Activated naive CD8-positive, alpha-beta T cell treated with anti-CD3 and anti-CD28 coated beads, Interleukin-2, amount 10 ng/mL, durations not matched to agents 7 days and 5 days (primary cell): ENCODE measurements around the gene ERG28. TPM values are rescaled to one million over a fixed set of nuclear protein-coding genes. Genes with fewer than 3 reads are reported as not detected.

Experiments used
- ATAC-seq: fragments of 150-1000 bp; cut with Tn5 transposase; one replicate; pipeline ENCODE4 v1.10.0; 2021; ENCODE audit warnings: low read depth, moderate library complexity
- POLR2A ChIA-PET: fragments of 350-600 bp; sonication (Branson Sonifier 250); formaldehyde crosslinking; loops from one replicate; lab custom pipeline; 2021; ENCODE audit warnings: antibody characterized with exemption; lab: Charles Lee
- DNase-seq: peaks from one replicate; pipeline ENCODE4 v3.0.0; 2021
- H3K27ac Mint-ChIP-seq: one replicate; pipeline ENCODE4 v1.8.0; 2022; ENCODE audit warnings: mild to moderate bottlenecking, mixed read lengths
- H3K27me3 Mint-ChIP-seq: one replicate; pipeline ENCODE4 v1.8.0; 2022; ENCODE audit warnings: mild to moderate bottlenecking, moderate library complexity, mixed read lengths
- H3K36me3 Mint-ChIP-seq: one replicate; pipeline ENCODE4 v1.8.0; 2021; ENCODE audit warnings: mild to moderate bottlenecking, mixed read lengths
- H3K4me1 Mint-ChIP-seq: one replicate; pipeline ENCODE4 v1.8.0; 2021; ENCODE audit warnings: mixed read lengths
- H3K4me3 Mint-ChIP-seq: one replicate; pipeline ENCODE4 v1.8.0; 2022; ENCODE audit warnings: mild to moderate bottlenecking, moderate library complexity, mixed read lengths
- H3K9me3 Mint-ChIP-seq: one replicate; pipeline ENCODE4 v1.8.0; 2021; ENCODE audit warnings: mixed read lengths
- total RNA-seq, 2 experiments: library from RNA; stranded (reverse); gene quantifications; one replicate each; pipeline ENCODE4 v1.2.3, GENCODE V29; 2021

Gene ERG28
- total RNA-seq, 2 experiments from 2014 or later, result 16.0 to 16.5 TPM

DNA sequence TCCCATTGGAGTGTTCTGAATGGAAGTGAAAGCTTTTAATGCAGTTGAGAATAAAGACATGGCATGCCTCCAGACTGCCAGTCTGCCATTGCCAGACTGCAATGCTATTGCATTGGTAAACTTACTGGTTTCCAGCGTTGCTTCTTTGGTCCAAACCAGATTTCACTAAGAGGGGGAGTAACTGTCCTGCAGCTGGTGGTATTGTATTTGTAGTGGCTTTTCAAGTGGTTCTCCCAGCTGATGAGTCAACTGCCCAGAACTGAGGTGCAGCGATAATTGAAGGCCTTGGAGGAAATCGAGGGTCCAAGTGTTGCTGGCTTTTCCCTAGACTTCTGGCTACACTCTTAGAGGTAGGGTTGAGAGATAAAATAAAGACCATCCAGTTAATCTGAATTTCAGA is 31.9 kb downstream of the ERG28 start:
- no peaks in the 10 kb centered on the region for H3K9me3 Mint-ChIP-seq
- no peaks in the 10 kb centered on the region for H3K36me3 Mint-ChIP-seq
- no peaks in the 10 kb centered on the region for H3K4me1 Mint-ChIP-seq

DNA sequence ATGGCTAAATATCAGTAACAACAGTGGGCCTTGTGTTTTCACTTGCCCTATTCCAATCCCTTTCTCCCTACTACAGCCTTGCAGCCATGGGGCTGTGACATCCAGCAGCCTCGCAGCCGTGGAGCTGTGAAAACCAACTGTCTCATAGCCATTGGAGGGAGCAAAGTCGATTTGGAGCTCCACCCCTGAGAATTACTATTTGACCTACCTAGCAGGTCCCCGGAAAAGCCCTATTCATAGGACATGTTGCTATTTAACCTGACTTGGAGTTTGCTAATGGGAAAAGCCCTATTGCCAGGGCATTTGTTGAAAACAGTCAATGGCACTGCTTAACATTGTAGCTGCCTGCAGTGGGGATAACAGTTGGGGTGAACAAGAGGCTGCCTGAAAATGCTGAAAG is 33.3 kb downstream of the ERG28 start:
- Mint-ChIP-seq H3K4me3 (no peak overlapping the region), H3K27me3 (no peaks in the 10 kb centered on the region), H3K27ac (no peak overlapping the region), H3K36me3 (no peaks in the 10 kb centered on the region), H3K4me1 (no peaks in the 10 kb centered on the region), H3K9me3 (no peaks in the 10 kb centered on the region)
- ATAC-seq, result no peak
- no peak for DNase-seq
- POLR2A ChIA-PET, result no interaction called here

More for the DNA sequence above, 31.9 kb downstream of the ERG28 start:
- H3K27ac Mint-ChIP-seq, result no peak overlapping the region
- no peak overlapping the region for H3K4me3 Mint-ChIP-seq
- DNase-seq, result no peak
- no peak for ATAC-seq
- no peaks in the 10 kb centered on the region for H3K27me3 Mint-ChIP-seq
- POLR2A ChIA-PET, result no interaction called here

DNA sequence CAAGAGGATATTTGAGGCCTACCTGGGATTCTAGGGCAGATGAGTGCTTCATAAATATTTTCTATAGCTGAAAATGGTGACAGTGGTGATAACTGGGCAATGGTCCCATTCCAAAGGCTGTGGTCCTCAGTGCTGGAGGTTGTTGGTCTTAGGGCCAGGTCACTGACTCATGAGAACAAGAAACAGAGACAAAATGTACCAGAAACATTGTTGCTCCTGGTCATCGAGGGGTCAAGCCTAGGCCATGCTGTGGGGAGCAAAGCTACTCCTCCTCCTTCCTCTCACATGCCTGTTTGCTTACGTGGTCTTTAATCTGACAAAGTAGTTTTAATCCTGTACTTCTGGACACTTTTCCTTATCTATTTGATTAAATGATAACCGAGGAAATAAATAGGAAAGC is 33.8 kb downstream of the ERG28 start:
- Mint-ChIP-seq H3K27ac (no peak overlapping the region), H3K9me3 (no peaks in the 10 kb centered on the region), H3K4me1 (no peaks in the 10 kb centered on the region), H3K4me3 (no peak overlapping the region), H3K27me3 (no peaks in the 10 kb centered on the region), H3K36me3 (no peaks in the 10 kb centered on the region)
- no peak for ATAC-seq
- no peak for DNase-seq
- POLR2A ChIA-PET, result no interaction called here

DNA sequence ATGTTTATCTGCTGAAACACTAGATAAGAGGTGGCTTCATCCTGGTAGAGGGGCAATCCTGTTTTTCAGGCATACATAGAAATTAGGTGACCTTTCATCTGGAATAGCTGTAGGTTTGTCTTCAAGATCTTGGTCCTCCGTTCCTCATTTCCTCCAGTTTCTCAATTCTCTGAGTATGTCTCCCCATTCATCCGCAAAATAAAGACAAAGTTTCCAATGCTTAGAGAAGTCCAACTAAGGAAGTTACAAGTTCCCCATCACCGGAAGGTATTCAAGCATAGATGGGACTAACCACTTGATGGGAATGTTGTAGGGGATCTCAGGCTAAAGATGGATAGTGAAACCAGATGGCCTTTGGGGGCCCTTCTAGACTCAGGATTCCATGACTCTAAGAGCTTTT is 34.3 kb downstream of the ERG28 start:
- H3K9me3 Mint-ChIP-seq, result no peaks in the 10 kb centered on the region
- no peak for DNase-seq
- no peaks in the 10 kb centered on the region for H3K36me3 Mint-ChIP-seq
- no peak overlapping the region for H3K4me3 Mint-ChIP-seq
- H3K27ac Mint-ChIP-seq, result no peak overlapping the region
- POLR2A ChIA-PET, result no interaction called here
- ATAC-seq, result no peak
- no peaks in the 10 kb centered on the region for H3K27me3 Mint-ChIP-seq
- no peaks in the 10 kb centered on the region for H3K4me1 Mint-ChIP-seq

DNA sequence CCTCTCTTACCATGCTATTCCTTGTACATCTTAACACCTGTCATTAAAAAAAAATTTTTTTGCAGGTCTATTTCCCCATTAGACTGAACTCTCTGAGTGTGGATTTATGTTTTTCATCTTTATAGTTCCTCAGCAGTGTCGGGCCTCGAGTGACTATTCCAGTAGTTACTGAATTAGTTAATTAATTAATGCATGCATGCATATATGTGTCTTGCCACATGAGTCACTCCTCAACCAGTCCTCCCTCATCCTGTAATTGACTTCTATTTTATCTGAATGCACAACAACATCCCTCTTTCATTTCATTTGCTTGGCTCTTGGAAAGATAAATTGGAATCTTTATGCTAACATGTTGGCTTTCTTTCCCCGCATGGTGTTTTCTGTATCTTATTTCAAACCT is 35.6 kb downstream of the ERG28 start:
- Mint-ChIP-seq H3K9me3 (no peaks in the 10 kb centered on the region), H3K36me3 (no peaks in the 10 kb centered on the region), H3K4me1 (no peaks in the 10 kb centered on the region), H3K27ac (no peak overlapping the region), H3K4me3 (no peak overlapping the region), H3K27me3 (no peaks in the 10 kb centered on the region)
- ATAC-seq (no peak), DNase-seq (no peak)
- POLR2A ChIA-PET, result no interaction called here

DNA sequence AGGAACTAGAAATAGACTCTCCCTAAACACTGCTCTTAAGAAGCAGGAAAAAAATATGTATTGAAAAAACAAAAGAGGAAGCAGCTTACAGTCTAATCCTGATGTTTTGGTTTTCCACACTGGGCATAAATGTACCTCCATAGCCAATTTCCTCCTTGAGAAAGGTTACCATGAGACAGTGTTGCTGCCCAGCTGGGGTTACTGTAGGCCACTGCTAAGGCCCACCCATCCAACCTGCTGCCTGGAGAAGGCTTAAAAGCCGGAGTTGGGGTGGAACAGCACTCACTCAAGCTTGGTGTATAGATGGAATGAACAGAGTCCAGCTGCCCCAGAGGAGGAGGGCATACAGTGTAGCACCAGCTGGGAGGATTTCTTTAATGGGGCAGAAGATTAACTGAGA is 41.1 kb downstream of the ERG28 start:
- peaks cover 1% of the 10 kb centered on the region for H3K9me3 Mint-ChIP-seq
- H3K4me1 Mint-ChIP-seq, result no peaks in the 10 kb centered on the region
- no peak overlapping the region for H3K27ac Mint-ChIP-seq
- H3K4me3 Mint-ChIP-seq, result no peak overlapping the region
- no peaks in the 10 kb centered on the region for H3K36me3 Mint-ChIP-seq
- no peak for ATAC-seq
- POLR2A ChIA-PET, result no interaction called here
- no peaks in the 10 kb centered on the region for H3K27me3 Mint-ChIP-seq
- no peak for DNase-seq

DNA sequence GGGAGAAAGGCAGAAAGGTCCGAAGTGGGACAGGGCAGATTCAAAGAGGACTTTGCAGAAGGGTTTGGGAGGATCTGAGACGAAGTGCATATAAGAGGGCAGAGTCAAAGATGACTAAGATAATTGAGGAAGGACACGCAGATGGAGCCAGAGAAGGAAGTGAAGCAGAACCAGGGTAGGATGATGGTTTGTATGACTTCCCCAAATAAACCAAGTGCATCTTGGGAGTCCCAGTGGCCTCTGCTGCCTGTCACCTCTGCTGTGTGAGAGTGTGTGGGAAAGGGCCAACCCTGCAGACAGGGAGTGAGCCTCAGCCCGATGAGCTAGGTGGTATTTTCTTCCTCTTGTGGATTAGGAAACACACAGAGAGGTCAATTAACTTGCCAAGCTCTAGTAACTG is 45.5 kb downstream of the ERG28 start:
- Mint-ChIP-seq H3K27me3 (peaks cover 2% of the 10 kb centered on the region), H3K4me3 (no peak overlapping the region), H3K36me3 (no peaks in the 10 kb centered on the region), H3K27ac (no peak overlapping the region), H3K9me3 (peaks cover 6% of the 10 kb centered on the region), H3K4me1 (no peaks in the 10 kb centered on the region)
- POLR2A ChIA-PET, result no interaction called here
- ATAC-seq, result no peak
- DNase-seq, result no peak

DNA sequence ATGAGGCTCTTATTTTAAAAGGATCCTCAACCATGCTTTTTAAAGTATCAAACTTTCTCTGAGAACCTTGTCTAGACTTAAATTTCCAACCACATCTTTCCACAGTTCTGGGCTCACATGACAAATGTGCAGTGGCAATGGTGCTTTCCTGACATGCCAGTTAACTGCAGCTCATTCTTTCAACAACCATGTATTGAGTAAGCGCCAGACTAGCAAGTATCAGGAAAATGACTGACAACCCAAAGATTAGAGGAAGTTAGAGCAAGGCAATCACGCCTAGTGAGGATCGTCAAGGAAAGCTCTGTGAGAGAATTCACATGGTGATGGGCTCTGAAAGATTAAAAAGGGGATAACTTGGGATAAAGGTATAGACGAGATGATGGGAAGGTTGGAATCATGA is 46.5 kb downstream of the ERG28 start:
- DNase-seq (no peak), ATAC-seq (no peak)
- no peaks in the 10 kb centered on the region for H3K4me1 Mint-ChIP-seq
- no peaks in the 10 kb centered on the region for H3K36me3 Mint-ChIP-seq
- H3K27ac Mint-ChIP-seq, result no peak overlapping the region
- no peak overlapping the region for H3K4me3 Mint-ChIP-seq
- POLR2A ChIA-PET, result no interaction called here
- peaks cover 2% of the 10 kb centered on the region for H3K27me3 Mint-ChIP-seq
- H3K9me3 Mint-ChIP-seq, result peaks cover 6% of the 10 kb centered on the region

DNA sequence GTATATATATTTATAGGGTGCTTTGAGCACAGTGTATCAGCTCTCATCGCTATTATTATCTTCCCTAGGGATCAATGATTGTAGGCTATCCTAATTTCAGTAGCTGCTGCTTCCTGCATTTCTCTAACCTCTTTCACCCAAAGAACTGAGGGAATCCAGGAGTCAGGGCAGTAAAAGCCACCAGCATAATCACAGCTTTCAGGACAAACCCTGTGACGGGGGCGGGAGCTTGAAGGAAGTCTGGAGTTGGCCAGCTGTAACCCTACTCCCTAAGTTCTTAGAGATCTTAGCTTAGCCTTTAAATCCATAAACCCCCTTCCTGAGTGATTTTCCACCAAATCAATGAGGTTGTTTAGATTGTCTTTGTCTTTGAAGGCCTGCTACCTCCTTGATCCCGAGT is 48.5 kb downstream of the ERG28 start:
- Mint-ChIP-seq H3K27me3 (peaks cover 2% of the 10 kb centered on the region), H3K36me3 (no peaks in the 10 kb centered on the region), H3K27ac (no peak overlapping the region), H3K4me3 (no peak overlapping the region), H3K9me3 (peaks cover 13% of the 10 kb centered on the region), H3K4me1 (no peaks in the 10 kb centered on the region)
- no peak for ATAC-seq
- POLR2A ChIA-PET, result no interaction called here
- no peak for DNase-seq

DNA sequence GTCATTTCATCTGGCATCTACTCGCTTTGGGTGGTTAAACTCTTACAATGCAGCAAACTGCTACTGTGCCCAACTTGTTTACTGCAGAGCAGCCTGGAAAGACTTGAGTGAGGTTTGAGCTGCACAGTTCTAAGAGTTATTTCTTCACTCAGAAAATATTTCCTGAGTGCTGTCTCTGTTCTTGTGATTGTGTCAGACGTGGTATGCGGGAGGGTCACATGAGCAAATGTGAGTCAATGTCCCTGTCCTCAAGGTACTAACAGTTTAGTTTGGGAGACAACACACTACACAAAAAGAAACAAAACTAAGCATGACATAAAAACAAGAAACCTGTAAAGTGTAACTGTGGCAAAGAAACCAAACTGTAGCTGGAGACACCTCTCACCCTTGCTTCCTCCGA is 49.8 kb downstream of the ERG28 start:
- no peak for DNase-seq
- H3K9me3 Mint-ChIP-seq, result peaks cover 12% of the 10 kb centered on the region
- no peaks in the 10 kb centered on the region for H3K36me3 Mint-ChIP-seq
- H3K27me3 Mint-ChIP-seq, result peaks cover 2% of the 10 kb centered on the region
- no peaks in the 10 kb centered on the region for H3K4me1 Mint-ChIP-seq
- POLR2A ChIA-PET, result no interaction called here
- H3K4me3 Mint-ChIP-seq, result no peak overlapping the region
- no peak for ATAC-seq
- H3K27ac Mint-ChIP-seq, result no peak overlapping the region

DNA sequence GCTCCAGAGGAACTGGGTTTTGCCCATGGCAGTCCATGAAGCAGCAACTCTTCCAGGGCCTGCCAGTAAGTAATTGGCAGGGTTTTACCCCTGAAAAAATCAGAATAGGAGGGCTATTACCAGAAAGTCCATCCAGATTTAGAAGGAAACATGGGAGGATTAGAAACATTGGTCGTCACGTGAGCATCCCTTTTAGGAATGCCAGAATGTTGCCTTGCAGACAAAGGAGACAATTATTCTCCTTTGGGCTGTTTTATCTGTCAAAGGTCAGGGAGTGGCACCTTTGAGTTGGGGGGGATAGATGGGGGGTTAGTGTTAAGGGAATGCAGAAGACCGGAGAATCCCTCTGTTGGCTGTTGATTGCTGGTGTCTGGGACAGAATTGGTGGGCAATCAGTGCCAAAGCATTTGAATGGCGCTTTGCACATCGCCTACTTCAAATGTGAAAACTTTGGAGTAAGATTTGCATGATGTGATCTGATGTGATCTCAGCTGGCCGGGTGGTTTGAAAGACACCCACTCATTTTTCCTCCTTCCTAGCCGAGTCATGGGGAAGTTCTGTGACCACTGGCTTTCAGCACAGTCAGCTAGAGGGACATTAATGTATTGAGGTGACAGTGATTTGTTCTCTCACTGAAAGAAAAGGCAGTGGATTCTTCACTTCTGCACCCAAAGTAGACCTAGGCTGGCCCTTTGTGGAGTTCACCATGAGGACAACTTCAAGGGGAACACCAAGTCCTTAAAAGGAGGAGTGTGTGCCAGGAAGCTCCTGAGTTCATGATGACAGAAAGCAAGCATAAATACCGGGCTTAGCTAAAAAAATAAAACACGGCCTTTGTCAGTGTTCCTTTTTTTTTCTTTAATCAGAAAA is 50.8 kb downstream of the ERG28 start:
- Mint-ChIP-seq H3K27me3 (peaks cover 2% of the 10 kb centered on the region), H3K27ac (no peak overlapping the region), H3K36me3 (no peaks in the 10 kb centered on the region), H3K9me3 (peaks cover 12% of the 10 kb centered on the region), H3K4me1 (no peaks in the 10 kb centered on the region), H3K4me3 (no peak overlapping the region)
- ATAC-seq (no peak), DNase-seq (no peak)
- POLR2A ChIA-PET, result no interaction called here

DNA sequence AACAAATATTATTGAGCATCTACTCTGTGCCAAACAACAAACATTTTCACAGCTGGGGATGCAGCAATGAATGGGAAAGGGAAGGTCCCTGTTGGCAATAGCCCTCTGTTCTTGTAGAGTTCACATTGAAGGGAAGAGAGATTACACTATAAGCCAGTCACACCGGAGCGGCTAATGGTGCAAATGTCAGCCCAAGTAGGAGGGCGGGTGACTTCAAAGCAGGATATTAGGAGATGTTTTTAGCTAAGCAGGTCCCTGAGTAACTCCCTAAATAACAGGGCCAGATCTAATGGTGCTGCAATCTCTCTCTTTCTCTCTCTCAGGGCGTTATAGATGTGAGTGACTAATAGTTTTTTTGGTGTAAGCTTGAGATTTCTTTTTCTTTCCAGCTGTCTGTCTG is 51.6 kb downstream of the ERG28 start:
- ATAC-seq, result no peak

DNA sequence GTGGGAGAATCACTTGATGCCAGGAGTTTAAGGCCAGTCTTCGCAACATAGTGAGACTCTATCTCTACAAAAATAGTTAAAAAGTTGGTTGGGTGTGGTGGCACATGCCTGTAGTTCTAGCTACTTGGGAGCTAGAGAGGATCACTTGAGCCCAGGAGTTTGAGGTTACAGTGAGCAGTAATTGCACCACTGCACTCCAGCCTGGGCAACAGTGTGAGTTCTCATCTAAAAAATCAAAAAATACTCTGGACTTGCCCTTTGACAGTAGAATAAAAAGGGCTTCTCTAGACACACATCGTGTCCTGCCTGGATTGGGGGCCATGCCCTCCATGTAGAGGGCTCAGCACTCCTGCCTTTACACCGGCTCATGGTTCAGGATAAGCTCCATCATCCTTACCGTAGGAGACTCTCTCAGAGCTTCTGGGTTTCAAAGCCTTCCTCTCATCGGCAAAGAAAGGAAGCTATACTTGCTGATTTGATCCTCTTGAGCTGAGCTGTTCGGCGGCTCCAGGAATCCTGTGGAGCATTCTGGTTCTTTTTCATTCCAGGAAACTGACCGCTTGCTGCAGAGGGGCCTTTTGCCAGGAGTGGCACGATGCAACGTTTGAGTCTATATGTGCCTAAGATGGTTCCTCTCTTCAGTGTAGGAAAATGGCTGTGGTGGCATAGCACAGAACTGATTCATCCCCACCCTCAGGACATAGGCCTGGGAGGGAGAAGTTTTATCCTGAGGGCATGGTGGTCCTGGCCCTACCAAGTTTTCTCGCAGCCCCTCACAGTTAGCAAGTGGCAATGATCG is 52.6 kb downstream of the ERG28 start:
- peaks cover under 1% of the 10 kb centered on the region for H3K27me3 Mint-ChIP-seq
- POLR2A ChIA-PET, result no interaction called here
- peaks cover 9% of the 10 kb centered on the region for H3K9me3 Mint-ChIP-seq
- no peaks in the 10 kb centered on the region for H3K4me1 Mint-ChIP-seq
- no peak overlapping the region for H3K4me3 Mint-ChIP-seq
- H3K27ac Mint-ChIP-seq, result no peak overlapping the region
- DNase-seq (no peak), ATAC-seq (no peak)
- H3K36me3 Mint-ChIP-seq, result no peaks in the 10 kb centered on the region

More for the DNA sequence above, 51.6 kb downstream of the ERG28 start:
- peaks cover 12% of the 10 kb centered on the region for H3K9me3 Mint-ChIP-seq
- POLR2A ChIA-PET, result no interaction called here
- no peak for DNase-seq
- H3K36me3 Mint-ChIP-seq, result no peaks in the 10 kb centered on the region
- H3K4me1 Mint-ChIP-seq, result no peaks in the 10 kb centered on the region
- no peak overlapping the region for H3K4me3 Mint-ChIP-seq
- H3K27me3 Mint-ChIP-seq, result peaks cover 2% of the 10 kb centered on the region
- no peak overlapping the region for H3K27ac Mint-ChIP-seq

DNA sequence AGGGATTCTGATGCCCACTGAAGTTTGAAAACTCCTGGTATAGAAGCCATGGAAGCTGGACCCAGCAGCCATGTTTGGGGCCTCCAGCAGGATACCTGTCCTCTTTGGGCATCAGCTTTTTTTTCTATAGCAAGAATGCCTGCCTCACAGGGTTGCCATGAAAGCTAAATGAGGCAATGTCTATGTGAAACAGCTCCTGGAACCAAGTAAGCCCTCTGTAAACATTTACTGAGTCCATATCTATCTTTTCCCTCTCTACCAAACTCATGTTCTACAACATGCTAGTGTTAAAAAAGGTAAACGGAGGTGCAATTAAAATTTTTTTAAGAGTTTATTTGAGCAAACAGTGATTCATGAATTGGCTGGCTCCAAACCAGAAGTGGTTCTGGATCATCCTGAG is 53.6 kb downstream of the ERG28 start:
- POLR2A ChIA-PET, result no interaction called here
- Mint-ChIP-seq H3K27ac (no peak overlapping the region), H3K4me1 (no peaks in the 10 kb centered on the region), H3K4me3 (no peak overlapping the region), H3K9me3 (peaks cover 7% of the 10 kb centered on the region), H3K27me3 (no peaks in the 10 kb centered on the region), H3K36me3 (no peaks in the 10 kb centered on the region)
- ATAC-seq, result no peak
- no peak for DNase-seq
